B cell (primary cell): ENCODE results near the gene OSM. TPM values are rescaled to one million over a fixed set of nuclear protein-coding genes. Genes with fewer than 3 reads are reported as not detected.

Experiments used
- ATAC-seq: fragments of 200-7000 bp; cut with Tn5 transposase; one replicate; pipeline ENCODE4 v1.10.0; 2021; ENCODE audit warnings: low read depth, mild to moderate bottlenecking, moderate number of reproducible peaks, moderate library complexity
- CTCF ChIA-PET: fragments of 350-600 bp; sonication (Branson Sonifier 250); formaldehyde crosslinking; loops from one replicate; lab custom pipeline; 2021; ENCODE audit warnings: antibody characterized with exemption, inconsistent platforms; lab: Charles Lee
- POLR2A ChIA-PET: fragments of 350-600 bp; sonication (Branson Sonifier 250); formaldehyde crosslinking; loops from one replicate; lab custom pipeline; 2021; ENCODE audit warnings: antibody characterized with exemption; lab: Charles Lee
- DNase-seq: peaks from one replicate; pipeline ENCODE4 v3.0.0; 2013
- H2AFZ ChIP-seq: 2 replicates; pipeline ENCODE4 v1.6.1; 2012; ENCODE audit warnings: mild to moderate bottlenecking, low read depth, low read length; ENCODE audit not compliant: insufficient read depth, poor library complexity, severe bottlenecking
- H3K27ac ChIP-seq, 2 donors: 1 replicate in 1 of 2; 2 replicates in 1 of 2; pipeline ENCODE4 v1.5.1; 2012 to 2013; ENCODE audit warnings: low read length in 2 of 2, mild to moderate bottlenecking in 2 of 2, moderate library complexity in 1 of 2
- H3K27me3 ChIP-seq, 4 experiments: fragments of 200-600 bp in 1 of 4; sonication (generic) in 1 of 4; replicated peaks in 1 of 4; 1 replicate in 2 of 4; 2 replicates in 2 of 4; pipeline versions ENCODE4 v1.6.1 to v1.7.0; 2013 to 2016; ENCODE audit warnings: low read length in 3 of 4, mild to moderate bottlenecking in 2 of 4, mixed read lengths in 1 of 4, moderate library complexity in 1 of 4; ENCODE audit not compliant: insufficient read depth in 4 of 4, control insufficient read depth in 3 of 4; ENCODE audit errors: control extremely low read depth in 1 of 4
- H3K36me3 ChIP-seq, 2 experiments: replicated peaks in 1 of 2; 1 replicate in 1 of 2; 2 replicates in 1 of 2; pipeline versions ENCODE4 v1.6.1 to v1.7.1; 2013; ENCODE audit warnings: low read length in 1 of 2; ENCODE audit not compliant: insufficient read depth in 2 of 2, control insufficient read depth in 1 of 2; ENCODE audit errors: control extremely low read depth in 1 of 2, extremely low read depth in 1 of 2
- H3K4me1 ChIP-seq, 2 donors: fragments of 200-600 bp in 1 of 2; sonication (generic) in 1 of 2; 1 replicate in 1 of 2; 2 replicates in 1 of 2; pipeline versions ENCODE4 v1.5.1 to v1.6.1; 2013 to 2017; ENCODE audit warnings: low read length in 2 of 2; ENCODE audit not compliant: control insufficient read depth in 2 of 2, insufficient read depth in 2 of 2
- H3K4me2 ChIP-seq: replicated peaks from 2 replicates; pipeline ENCODE3; 2012; ENCODE audit warnings: mild to moderate bottlenecking, low read depth, low read length; ENCODE audit not compliant: poor library complexity, severe bottlenecking
- H3K4me3 ChIP-seq, 5 experiments: fragments of 200-600 bp in 1 of 5; sonication (generic) in 1 of 5; 1 replicate in 3 of 5; 2 replicates in 2 of 5; pipeline versions ENCODE4 v1.5.1 to v1.7.0; 2011 to 2016; ENCODE audit warnings: low read length in 4 of 5, mild to moderate bottlenecking in 4 of 5, low read depth in 2 of 5, control low read depth in 1 of 5, moderate library complexity in 1 of 5; ENCODE audit not compliant: insufficient read depth in 1 of 5; ENCODE audit errors: control extremely low read depth in 1 of 5, extremely low read depth in 1 of 5
- H3K79me2 ChIP-seq: fragments of 200-600 bp; sonication (generic); one replicate; pipeline ENCODE4 v1.6.0; 2016; ENCODE audit warnings: low read length; ENCODE audit not compliant: control insufficient read depth, insufficient read depth
- H3K9ac ChIP-seq: fragments of 200-600 bp; sonication (generic); 2 replicates; pipeline ENCODE4 v1.6.1; 2017; ENCODE audit warnings: mild to moderate bottlenecking, low read length, moderate library complexity
- H3K9me3 ChIP-seq, 3 donors: one replicate each; pipeline versions ENCODE4 v1.6.1 to v1.7.1; 2013; ENCODE audit warnings: low read length in 2 of 3; ENCODE audit not compliant: control insufficient read depth in 2 of 3, insufficient read depth in 1 of 3; ENCODE audit errors: control extremely low read depth in 1 of 3
- H4K20me1 ChIP-seq: 2 replicates; pipeline ENCODE4 v1.6.0; 2012; ENCODE audit warnings: mild to moderate bottlenecking, low read length; ENCODE audit not compliant: insufficient read depth, control insufficient read depth, poor library complexity, severe bottlenecking
- H3K27ac Mint-ChIP-seq: one replicate; pipeline ENCODE4 v1.8.0; 2021; ENCODE audit warnings: mixed read lengths
- H3K27me3 Mint-ChIP-seq: one replicate; pipeline ENCODE4 v1.8.0; 2021; ENCODE audit warnings: mixed read lengths
- H3K4me1 Mint-ChIP-seq: one replicate; pipeline ENCODE4 v1.8.0; 2021; ENCODE audit warnings: mixed read lengths
- H3K4me3 Mint-ChIP-seq: one replicate; pipeline ENCODE4 v1.8.0; 2021; ENCODE audit warnings: mixed read lengths
- H3K9me3 Mint-ChIP-seq: one replicate; pipeline ENCODE4 v1.8.0; 2022; ENCODE audit warnings: mixed read lengths; ENCODE audit not compliant: insufficient read depth
- EZH2 ChIP-seq: IDR thresholded peaks from 2 replicates; pipeline ENCODE4 v1.6.1; 2012; ENCODE audit warnings: borderline replicate concordance, low read depth, mild to moderate bottlenecking, moderate library complexity, low read length; ENCODE audit not compliant: insufficient read depth, poor library complexity, severe bottlenecking
- WGBS: methylation state at CpG from one replicate; pipeline ENCODE4 v1.1.5; 2013; ENCODE audit warnings: missing lambda C conversion rate; ENCODE audit not compliant: insufficient coverage; 5-methylcytosine and 5-hydroxymethylcytosine counted together
- intact Hi-C: fragments of 100-400 bp; cut with micrococcal nuclease; formaldehyde crosslinking; loops from one replicate; pipeline ENCODE4 v1.10.0; 2022
- polyA plus RNA-seq: library from polyadenylated mRNA; depleted of rRNA; stranded (reverse); fragments of >200 nt; gene quantifications from 2 replicates; pipeline ENCODE4 v1.2.3, GENCODE V29; 2012
- total RNA-seq, 2 donors: library from RNA; stranded (reverse); fragments of 120-200 nt in 1 of 2; gene quantifications; 1 replicate in 1 of 2; 2 replicates in 1 of 2; pipeline versions ENCODE4 v1.2.3 to v1.2.4, GENCODE V29; 2013 to 2022
- TF ChIP-seq, protein P1 (sequence below): fragments of 200-600 bp; IDR thresholded peaks from one replicate; pipeline ENCODE4 v1.8.0; 2022; ENCODE audit warnings: antibody characterized with exemption, mild to moderate bottlenecking

The OSM gene
- total and polyA plus RNA-seq, 2 donors (not counting 1 experiment from before 2014, with no cell fraction given): 1.8 to 12.5 TPM

DNA sequence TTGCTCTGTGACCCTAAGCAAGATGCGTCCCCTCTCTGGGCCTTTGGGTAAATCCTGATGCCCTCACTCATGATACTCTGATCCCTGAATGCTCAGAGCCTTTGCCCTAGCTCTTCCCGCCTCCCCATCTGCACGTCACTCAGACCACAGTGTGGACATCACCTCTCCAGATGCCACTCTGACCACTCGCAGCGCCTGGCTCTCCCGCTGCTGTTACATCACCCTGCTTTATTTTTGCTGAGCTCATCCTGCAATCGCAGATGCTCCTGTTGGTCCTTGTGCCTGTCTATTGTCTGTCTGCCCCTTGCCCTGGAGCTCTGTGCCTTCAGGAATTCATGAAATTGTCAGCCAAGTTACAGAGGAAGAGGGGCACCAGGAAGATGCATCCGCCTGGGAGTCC, 5.5 kb downstream of the OSM start:
- WGBS: 95% methylated on average over 6 of the region's 8 CpGs
- Histone ChIP-seq H3K4me1 (peaks cover 5 to 19% of the 10 kb centered on the region in 2 donors), H3K9ac (no peak overlapping the region), H4K20me1 (no peaks in the 10 kb centered on the region), H3K79me2 (no peaks in the 10 kb centered on the region), H3K4me2 (no peak overlapping the region), H3K27me3 (peaks cover 0 to 3% (median 0%) of the 10 kb centered on the region in 4 experiments), H2AFZ (no peak overlapping the region), H3K27ac (no peak overlapping the region), H3K9me3 (no peaks in the 10 kb centered on the region), H3K36me3 (no peaks in the 10 kb centered on the region), H3K4me3 (no peak overlapping the region)
- ATAC-seq: no peak
- intact Hi-C loops: no loop called here
- no peak overlapping the region for H3K27ac Mint-ChIP-seq
- POLR2A ChIA-PET: no interaction called here
- no peak for DNase-seq
- H3K4me1 Mint-ChIP-seq: peaks cover 17% of the 10 kb centered on the region
- no peak overlapping the region for H3K4me3 Mint-ChIP-seq
- CTCF ChIA-PET: interaction anchor here (0.6 to 1.4 kb wide), 8 partner anchors 9 to 1579 kb away, joined by 3 to 4 read pairs (median 4); partner anchors contain the start of gene SEC14L2
- no peaks in the 10 kb centered on the region for H3K9me3 Mint-ChIP-seq
- no peak for TF ChIP-seq EZH2
- TF ChIP-seq, protein P1, sequence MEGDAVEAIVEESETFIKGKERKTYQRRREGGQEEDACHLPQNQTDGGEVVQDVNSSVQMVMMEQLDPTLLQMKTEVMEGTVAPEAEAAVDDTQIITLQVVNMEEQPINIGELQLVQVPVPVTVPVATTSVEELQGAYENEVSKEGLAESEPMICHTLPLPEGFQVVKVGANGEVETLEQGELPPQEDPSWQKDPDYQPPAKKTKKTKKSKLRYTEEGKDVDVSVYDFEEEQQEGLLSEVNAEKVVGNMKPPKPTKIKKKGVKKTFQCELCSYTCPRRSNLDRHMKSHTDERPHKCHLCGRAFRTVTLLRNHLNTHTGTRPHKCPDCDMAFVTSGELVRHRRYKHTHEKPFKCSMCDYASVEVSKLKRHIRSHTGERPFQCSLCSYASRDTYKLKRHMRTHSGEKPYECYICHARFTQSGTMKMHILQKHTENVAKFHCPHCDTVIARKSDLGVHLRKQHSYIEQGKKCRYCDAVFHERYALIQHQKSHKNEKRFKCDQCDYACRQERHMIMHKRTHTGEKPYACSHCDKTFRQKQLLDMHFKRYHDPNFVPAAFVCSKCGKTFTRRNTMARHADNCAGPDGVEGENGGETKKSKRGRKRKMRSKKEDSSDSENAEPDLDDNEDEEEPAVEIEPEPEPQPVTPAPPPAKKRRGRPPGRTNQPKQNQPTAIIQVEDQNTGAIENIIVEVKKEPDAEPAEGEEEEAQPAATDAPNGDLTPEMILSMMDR: no peak
- peaks cover 8% of the 10 kb centered on the region for H3K27me3 Mint-ChIP-seq

DNA sequence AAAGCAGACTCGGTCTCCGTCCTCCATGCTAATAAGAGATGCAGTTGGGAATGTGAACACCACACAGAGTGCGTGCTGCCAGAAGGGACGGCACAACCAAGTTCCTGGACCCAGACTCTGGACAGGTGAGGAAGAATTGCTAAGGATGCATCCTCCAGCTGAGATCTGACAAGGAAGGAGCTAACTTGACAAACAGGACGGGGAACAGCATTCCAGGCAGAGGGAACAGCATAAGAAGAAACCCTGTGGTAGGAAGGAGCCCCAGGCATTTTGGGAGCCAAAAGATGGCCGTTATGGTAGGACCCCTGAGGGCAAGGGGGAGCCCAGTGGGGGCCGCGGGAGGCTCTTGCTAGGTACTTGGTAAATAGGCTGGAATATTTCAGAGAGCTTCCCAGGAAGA, 6.0 kb downstream of the OSM start:
- H3K79me2 ChIP-seq: no peaks in the 10 kb centered on the region
- no peak overlapping the region for H3K4me2 ChIP-seq
- no peak overlapping the region for H2AFZ ChIP-seq
- Mint-ChIP-seq H3K27ac (no peak overlapping the region), H3K4me3 (no peak overlapping the region), H3K4me1 (peaks cover 12% of the 10 kb centered on the region), H3K9me3 (no peaks in the 10 kb centered on the region), H3K27me3 (peaks cover 9% of the 10 kb centered on the region)
- H3K9me3 ChIP-seq: no peaks in the 10 kb centered on the region
- H3K27me3 ChIP-seq: peaks cover 0 to 3% (median 0%) of the 10 kb centered on the region in 4 experiments
- 95% methylated on average over 8 of the region's 8 CpGs for WGBS
- ChIA-PET POLR2A (no interaction called here), CTCF (interaction anchor here (0.6 to 1.4 kb wide), 8 partner anchors 8 to 671 kb away, joined by 3 to 4 read pairs (median 4); partner anchors contain the start of gene SEC14L2)
- no peak overlapping the region for H3K9ac ChIP-seq
- no peak overlapping the region for H3K4me3 ChIP-seq
- H3K4me1 ChIP-seq: peaks cover 5 to 18% of the 10 kb centered on the region in 2 donors
- no peaks in the 10 kb centered on the region for H3K36me3 ChIP-seq
- no peak overlapping the region for H3K27ac ChIP-seq
- intact Hi-C loops: no loop called here
- DNase-seq (no peak), ATAC-seq (no peak)
- no peaks in the 10 kb centered on the region for H4K20me1 ChIP-seq
- TF ChIP-seq, protein P1: no peak
- TF ChIP-seq EZH2: no peak
